Peyer's patch (tissue), 4 donors: Measurements from ENCODE around the gene CLCN2.

Experiments used
- POLR2A ChIP-seq, 2 donors: fragments of 450-650 bp; IDR thresholded peaks; one replicate each; pipeline ENCODE4 v1.5.1; 2017; ENCODE audit warnings: antibody characterized with exemption in 2 of 2, mild to moderate bottlenecking in 2 of 2, moderate library complexity in 2 of 2
- TF ChIP-seq, protein P1 (sequence below), 6 experiments: fragments of 450-650 bp in 4 of 6; fragments of 200-600 bp in 2 of 6; sonication (generic) in 1 of 6; IDR thresholded peaks; one replicate each; pipeline ENCODE4 v1.5.1; 2017 to 2019; ENCODE audit warnings: antibody characterized with exemption in 6 of 6, mild to moderate bottlenecking in 3 of 6, moderate library complexity in 1 of 6

GRCh38 chr3:184359610-184360009 lies 1.8 kb downstream of the CLCN2 start:
- TF ChIP-seq, protein P1, sequence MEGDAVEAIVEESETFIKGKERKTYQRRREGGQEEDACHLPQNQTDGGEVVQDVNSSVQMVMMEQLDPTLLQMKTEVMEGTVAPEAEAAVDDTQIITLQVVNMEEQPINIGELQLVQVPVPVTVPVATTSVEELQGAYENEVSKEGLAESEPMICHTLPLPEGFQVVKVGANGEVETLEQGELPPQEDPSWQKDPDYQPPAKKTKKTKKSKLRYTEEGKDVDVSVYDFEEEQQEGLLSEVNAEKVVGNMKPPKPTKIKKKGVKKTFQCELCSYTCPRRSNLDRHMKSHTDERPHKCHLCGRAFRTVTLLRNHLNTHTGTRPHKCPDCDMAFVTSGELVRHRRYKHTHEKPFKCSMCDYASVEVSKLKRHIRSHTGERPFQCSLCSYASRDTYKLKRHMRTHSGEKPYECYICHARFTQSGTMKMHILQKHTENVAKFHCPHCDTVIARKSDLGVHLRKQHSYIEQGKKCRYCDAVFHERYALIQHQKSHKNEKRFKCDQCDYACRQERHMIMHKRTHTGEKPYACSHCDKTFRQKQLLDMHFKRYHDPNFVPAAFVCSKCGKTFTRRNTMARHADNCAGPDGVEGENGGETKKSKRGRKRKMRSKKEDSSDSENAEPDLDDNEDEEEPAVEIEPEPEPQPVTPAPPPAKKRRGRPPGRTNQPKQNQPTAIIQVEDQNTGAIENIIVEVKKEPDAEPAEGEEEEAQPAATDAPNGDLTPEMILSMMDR (IDR thresholded peaks at IDR 0.05), result no peak
- no peak for TF ChIP-seq POLR2A (IDR thresholded peaks at IDR 0.05)
